ENCODE results near the gene BMI1.

- no peak for TF ChIP-seq POLR2A (IDR thresholded peaks at IDR 0.05)
- no peak for TF ChIP-seq CTCF (IDR thresholded peaks at IDR 0.05)
Observed at GRCh38 chr10:22317076-22317370, 3.9 kb upstream of the BMI1 start.

All from Peyer's patch (tissue), 4 donors.